GM12875 (cell line): ENCODE measurements around the gene PSMC3.

Source experiments
- H3K4me3 ChIP-seq: one replicate; pipeline ENCODE4 v1.5.1; 2011; ENCODE audit warnings: low read depth, low read length, control low read depth
- CTCF ChIP-seq: IDR thresholded peaks from 2 replicates; pipeline ENCODE4 v1.5.1; 2011; ENCODE audit warnings: low read depth, mild to moderate bottlenecking, control low read depth, inconsistent platforms, low read length, moderate library complexity, borderline replicate concordance; ENCODE audit not compliant: insufficient read depth

PSMC3 gene

GRCh38 chr11:47408598-47409439 lies 17.4 kb downstream of the PSMC3 start:
- no peak for TF ChIP-seq CTCF
- peak overlapping the region; percentile 84 for H3K4me3 ChIP-seq

- H3K4me3 ChIP-seq, result peak within 1 kb of the TSS; percentile 84
- TF ChIP-seq CTCF, result peak; percentile 87
Measured at GRCh38 chr11:47407746-47408590, 18.3 kb downstream of the PSMC3 start, which contains the start of gene SLC39A13. Gene SLC39A13 (plus strand): TSS chr11:47408590. CDS start chr11:47410095, 1,505 bp downstream.

GRCh38 chr11:47406896-47407745 lies 19.1 kb downstream of the PSMC3 start:
- no peak for TF ChIP-seq CTCF
- H3K4me3 ChIP-seq, result peak overlapping the region; percentile 84

GRCh38 chr11:47403571-47403970 lies 22.7 kb downstream of the PSMC3 start:
- TF ChIP-seq CTCF, result no peak
- H3K4me3 ChIP-seq, result no peak overlapping the region

- no peak overlapping the region for H3K4me3 ChIP-seq
- no peak for TF ChIP-seq CTCF
Measured at GRCh38 chr11:47403135-47403534, 23.1 kb downstream of the PSMC3 start.

DNA sequence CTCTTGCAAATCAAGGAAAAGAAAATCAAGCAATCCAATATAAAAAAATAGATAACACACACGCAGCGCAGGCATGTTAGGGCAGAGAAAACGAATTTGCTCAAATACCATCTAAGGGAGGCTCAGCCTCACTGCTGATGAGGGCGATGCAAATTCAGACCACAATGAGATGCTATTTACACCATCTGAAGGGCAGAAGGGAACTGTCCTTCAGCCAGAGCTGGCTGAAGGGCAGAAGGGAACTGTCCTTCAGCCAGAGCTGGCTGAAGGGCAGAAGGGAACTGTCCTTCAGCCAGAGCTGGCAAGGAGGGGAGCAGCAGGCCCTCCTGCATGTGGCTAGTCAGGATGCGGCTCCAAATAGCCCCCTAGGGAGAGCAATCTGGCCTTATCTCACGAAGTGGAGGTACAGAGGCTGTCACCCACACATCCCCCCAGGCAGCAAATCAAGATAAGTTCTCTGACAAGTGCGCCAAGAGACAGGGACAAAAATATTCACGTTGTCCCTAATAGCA lies 25.4 kb downstream of the PSMC3 start:
- TF ChIP-seq CTCF, result no peak
- H3K4me3 ChIP-seq, result no peak overlapping the region
